Astrocyte of the hippocampus (primary cell): Measurements from ENCODE around the gene ECHDC1.
"Not testable (repeated sequence)": the region's sequence is repeated elsewhere in the genome, so short reads cannot be mapped to it uniquely, and the experiment has no call there.

Experiments used
- DNase-seq: peaks from one replicate; pipeline ENCODE4 v3.0.0; 2011; ENCODE audit warnings: low read depth, low spot score

The ECHDC1 gene, protein sequence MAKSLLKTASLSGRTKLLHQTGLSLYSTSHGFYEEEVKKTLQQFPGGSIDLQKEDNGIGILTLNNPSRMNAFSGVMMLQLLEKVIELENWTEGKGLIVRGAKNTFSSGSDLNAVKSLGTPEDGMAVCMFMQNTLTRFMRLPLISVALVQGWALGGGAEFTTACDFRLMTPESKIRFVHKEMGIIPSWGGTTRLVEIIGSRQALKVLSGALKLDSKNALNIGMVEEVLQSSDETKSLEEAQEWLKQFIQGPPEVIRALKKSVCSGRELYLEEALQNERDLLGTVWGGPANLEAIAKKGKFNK

DNA sequence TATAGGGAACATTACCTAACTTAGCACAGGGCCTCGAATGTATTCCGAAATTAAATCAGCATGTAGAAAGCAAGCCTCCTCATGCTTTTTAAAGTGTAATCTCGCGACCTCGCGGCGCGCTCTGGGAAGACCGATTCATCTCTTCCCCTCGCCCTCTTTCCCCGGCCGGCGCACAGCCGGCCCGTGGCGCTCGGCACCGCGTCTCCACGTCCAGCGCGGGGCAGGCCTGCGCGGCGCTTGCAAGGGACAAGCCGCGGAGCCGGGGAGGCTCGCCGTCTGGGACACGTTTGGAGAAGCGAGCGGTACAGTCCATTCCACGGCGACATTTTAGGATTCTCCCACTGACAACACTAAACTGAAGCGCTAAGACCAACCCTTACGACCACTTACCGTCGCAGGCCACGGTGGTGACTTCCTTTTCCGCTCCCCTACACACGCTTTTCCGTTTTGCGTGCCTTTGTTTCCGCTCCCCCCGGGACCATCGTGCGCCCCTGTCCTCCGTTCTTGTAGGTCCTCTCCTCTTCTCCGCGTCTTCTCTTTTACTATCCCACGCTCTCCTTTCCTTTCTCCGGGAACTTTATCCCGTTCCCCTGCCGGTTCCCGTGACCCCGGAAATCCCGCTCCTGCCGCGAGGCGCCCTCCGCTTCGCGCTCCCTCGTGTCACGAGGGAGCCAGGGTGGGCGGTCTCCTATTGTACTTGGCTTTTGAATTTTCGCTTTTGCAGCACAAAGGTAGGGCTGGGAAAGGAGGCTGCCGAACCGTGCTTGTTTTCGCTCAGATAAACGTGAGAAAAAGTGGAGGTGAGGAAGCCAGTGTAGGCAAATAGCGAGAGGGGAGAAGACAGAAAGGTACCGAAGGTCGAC lies at the start of gene ECHDC1:
Gene ECHDC1, minus strand, starts transcription at position 664 of the 863 bp plus-strand sequence. CDS start 12,581 bp downstream, outside the sequence.
- DNase-seq, result peak; percentile 86

DNA sequence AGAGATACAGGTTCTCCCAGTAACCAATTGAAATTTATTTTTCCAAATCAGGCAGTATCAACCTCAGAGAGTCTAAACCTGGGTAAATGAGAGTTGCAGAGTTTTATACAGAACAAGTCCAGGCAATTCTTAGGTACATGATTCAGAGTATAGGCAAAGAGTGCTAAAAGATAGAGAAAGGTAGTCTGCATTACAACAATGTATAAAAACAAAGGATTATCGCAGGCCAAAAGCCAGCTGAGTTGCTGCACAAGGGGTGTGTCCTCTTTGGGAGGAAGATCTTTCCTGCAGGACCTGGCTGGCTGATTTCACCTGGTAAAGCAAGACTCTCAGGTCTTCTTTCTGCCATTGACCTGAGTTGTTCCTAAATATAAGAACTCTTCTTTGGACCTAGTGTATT lies 48.9 kb upstream of the ECHDC1 start:
- DNase-seq, result no peak

DNA sequence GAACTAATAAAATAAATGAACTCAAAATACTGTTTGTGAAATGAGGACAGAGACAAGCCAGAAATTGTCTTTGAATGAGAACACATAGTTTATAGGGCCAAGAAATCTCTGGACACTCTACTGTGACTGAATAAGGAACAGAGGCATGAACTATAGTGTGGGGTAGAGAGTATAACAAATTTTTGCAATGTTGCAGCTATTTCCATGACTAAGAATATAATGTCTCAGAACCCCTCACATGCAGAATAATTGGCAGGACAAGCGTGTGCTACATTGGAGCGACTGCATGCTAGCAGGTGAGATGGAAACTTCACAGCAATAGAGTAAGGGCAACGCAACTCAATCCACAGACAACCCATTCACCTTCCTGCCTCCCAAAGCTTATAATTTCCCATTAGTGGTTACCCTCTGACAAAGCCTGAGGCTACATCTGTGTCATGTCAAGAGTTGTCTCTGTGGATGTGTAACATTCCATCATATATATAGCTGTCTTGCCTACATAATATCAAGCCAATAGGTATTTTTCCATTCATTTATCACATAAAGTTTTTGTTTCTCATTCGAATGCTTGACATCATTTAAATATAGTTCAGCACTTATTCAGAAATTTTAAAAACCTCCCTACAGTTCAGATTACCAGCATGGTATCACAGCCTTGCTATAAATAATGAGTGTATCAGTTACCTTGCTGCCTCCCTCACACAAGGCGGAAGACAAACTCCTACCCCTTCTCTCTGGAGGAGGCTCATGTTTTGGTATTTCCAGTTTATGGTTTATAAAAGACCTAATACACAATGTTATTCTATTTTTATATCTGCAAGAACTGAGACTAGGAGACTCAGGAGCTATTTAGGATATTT lies 47.9 kb upstream of the ECHDC1 start:
- no peak for DNase-seq

DNA sequence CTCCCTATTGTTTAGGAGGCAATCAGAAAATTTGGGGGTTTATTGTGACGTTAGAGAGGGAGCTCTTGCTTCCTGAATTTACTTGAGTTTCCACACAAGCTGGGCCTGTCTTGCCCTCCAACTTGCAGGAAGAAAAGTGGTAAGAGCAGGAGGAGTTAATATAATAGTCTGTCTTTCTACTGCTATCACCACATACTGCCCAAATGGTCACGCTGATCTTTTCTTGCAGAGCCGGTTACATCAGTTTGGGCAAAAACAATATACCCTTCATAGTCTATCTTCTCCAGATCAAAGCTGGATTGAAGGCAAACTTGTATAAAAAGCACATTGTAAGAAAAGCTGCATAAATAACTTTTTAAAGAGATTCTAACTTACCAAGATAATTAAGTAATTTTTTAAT lies 46.3 kb upstream of the ECHDC1 start:
- no peak for DNase-seq

DNA sequence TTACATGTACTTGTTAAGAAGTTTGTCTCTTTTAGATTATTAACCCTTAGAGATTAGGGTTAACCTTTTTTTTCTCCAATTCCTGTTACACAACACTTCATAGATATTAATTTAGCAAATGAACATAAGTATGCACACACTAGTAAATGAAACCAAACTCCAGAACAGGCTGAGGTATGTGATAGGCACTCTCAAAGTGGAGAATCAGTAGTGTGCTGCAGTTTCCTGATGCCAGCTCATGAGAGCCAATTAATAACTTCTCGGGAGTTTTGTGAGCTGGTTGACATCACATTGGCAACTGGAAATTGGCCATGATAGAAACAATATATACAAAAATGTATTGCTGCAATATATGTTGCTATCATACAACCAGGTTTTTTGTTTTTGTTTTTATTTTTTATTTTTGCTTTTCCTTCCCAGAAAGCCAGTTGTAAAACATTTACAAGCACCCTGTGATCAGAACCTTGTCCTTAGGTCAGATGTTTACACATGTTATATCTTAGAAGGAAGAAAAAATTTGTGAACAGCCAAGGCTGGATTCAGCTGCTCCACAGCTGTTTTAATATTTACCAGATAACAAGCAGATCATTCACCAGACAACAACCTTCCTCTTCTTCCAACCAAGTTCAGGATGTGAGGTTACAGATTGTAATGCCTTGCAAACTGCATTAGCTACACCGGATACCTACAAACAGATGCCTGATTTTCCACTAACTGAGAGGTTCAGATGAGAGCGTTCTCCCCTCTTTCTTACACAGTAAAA lies 42.4 kb upstream of the ECHDC1 start:
- DNase-seq, result no peak

DNA sequence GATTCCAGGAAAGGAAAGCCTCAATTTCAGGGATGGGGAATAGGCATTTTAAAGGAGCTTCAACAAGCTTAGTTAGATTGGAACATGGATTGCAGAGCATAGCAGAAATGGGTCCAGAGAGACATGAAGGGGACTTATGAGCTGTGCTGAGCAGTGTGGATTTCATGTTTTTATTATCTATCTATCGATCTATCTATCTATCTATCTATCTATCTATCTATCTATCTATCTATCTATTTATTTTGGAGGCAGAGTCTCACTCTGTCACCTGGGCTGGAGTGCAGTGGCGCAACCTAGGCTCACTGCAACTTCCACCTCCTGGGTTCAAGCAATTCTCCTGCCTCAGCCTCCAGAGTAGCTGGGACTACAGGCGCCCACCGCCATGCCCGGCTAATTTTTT lies 41.4 kb upstream of the ECHDC1 start:
- DNase-seq, result not testable (repeated sequence)

DNA sequence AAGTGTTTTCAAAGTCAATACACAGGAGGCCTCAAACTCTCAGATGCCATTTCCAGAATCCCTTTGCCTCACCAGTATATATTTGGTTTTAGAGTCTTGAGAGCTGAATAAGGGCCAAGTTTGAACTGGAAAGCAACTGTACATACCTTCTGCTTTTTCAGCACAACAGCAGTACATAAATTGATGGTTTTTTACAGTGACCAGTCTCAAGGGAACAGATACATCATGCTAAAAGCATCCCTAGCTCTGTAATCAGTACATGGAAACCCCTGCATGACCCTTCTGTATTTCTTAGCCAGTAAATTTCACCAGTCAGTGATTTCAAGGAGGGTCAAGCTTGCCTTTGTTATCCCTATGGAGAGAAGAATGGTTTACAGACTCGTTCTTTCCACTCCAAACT lies 40.6 kb upstream of the ECHDC1 start:
- peak; percentile 26 for DNase-seq

DNA sequence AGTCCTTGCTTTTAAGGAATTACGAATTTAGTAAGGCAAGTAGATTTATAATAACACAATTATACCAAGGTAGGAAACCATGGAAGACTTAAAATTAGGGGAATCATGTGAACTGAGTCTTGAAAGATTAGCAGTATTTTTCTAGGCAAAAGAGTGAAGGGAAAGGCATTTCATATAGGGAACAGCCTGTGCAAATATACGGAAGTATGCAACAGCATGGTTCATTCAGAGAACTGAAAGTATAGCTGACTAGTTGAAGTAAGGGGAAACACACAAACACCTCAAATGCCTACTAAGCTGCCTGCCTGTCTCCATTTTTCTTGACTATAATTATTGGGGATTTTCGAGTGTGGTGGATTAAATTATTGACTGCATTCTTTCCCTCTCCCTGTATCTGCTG lies 39.0 kb upstream of the ECHDC1 start:
- DNase-seq, result no peak

DNA sequence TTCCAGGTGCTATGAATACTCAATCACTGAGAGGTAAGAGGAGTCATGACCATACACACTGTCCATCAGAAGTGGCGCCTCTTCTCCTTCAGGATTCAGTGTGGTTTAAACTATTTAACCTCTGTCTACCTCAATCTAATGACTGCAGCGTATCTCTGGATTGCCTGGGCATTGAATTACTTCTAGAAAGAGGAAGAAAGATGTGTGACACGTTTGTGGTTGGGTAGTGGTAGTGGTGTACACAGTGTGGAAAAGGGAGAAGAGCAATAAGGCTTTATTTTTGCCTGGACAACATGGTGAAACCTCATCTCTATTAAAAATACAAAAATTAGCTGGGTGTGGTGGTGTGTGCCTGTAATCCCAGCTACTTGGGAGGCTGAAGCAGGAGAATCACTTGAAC lies 38.0 kb upstream of the ECHDC1 start:
- DNase-seq, result no peak

DNA sequence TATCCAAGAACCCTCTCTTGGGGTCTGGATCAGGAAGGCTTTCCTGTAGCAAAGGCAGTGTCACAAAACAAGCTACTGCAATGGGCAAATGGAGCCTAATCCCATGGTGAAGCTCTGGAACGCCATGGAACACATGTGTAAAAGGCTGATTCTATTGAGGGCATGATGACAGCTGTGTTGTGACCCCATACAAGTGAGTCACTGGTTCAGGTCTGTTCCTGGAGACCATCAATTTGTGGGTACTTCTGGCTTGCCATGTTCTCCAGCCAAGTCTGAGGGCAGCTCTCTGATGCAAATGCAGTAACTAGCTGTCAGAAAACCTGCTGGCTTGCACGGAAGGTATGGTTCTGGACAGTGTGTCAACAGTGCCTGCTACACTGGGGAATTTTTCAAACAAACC lies 33.3 kb upstream of the ECHDC1 start:
- no peak for DNase-seq

DNA sequence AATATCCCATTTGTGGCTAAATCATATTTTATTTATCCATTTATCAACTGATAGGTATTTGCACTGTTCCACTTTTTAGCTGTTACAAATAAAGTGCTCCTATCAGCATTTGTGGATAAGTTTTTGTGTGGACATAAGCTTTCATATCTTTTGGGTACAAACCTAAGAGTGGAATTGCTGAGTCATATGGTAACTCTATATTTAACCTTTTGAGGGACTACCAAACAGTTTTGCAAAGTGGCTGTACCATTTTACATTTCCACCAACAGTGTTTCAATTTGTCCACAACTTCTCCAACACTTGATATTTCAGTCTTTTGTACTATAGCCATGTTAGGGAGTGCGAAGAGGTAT lies 23.6 kb upstream of the ECHDC1 start:
- no peak for DNase-seq

DNA sequence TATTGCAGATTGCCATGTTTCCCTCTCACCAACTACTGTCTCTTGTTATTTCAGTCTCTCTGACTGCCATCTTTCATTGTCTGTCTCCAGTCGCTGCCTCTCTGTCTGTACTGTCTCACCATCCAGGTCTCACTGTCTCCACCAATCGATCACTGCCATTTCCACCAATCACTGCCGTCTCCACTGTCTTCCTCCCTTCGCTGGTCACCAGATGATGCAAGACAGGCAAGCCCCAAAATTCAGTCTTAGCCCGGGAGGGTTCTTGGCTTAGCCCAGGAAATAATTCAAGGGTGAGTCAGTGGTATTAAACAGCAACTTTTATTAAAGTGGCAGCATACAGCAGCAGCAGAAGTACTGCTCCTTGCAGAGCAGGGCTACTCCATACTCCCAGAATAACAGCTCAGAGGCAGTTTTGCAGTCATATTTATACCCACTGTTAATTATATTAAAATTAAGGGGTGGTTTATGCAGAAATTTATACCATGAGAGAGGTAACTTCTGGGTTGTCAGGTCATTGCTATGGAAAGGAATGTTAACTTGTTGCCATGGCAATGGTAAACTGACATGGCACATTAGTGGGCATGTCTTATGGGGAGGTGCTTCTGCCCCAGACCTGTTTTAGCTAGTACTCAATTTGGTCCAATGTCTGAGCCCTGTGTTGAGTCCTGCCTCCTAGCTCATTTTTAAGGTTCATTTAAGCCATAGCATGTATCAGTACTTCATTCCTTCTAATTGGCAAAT lies 23.0 kb upstream of the ECHDC1 start:
- DNase-seq, result peak; percentile 93

DNA sequence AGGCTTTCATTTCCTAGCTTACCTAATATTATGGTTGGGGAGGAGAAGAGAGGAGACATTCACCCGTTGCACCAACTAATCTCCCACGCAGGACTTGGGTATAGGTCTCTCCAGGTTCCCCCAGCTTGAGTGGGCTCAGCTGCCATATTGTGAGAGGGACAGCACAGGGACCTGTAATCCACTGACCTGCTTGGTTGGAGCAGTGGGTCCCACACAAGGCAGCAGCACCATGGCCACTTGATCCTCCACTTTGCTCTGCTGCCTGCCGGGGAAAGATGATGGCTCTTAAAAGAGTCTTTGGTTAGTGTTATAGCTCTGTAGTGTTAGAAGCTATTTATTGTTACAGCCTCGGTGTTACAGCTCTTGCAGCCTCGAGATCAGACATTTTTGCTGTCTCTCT lies 22.5 kb upstream of the ECHDC1 start:
- DNase-seq, result no peak

DNA sequence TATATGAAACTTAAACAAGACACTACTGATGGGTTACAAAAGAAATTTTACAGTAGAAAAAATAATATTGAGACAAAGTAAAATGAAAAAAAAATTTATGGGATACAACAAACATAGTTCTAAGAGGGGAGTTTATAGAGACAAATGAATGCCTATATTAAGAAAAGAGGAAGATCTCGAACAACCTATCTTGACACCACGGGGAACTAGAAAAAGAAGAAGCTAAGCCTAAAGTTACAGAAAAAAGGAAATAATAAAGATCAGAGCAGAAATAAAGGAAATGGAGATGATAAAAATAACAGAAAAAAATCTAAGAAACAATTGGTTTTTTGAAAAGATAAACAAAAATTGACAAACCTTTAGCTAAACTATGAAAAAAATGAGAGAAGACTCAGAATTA lies 9.1 kb upstream of the ECHDC1 start:
- no peak for DNase-seq

DNA sequence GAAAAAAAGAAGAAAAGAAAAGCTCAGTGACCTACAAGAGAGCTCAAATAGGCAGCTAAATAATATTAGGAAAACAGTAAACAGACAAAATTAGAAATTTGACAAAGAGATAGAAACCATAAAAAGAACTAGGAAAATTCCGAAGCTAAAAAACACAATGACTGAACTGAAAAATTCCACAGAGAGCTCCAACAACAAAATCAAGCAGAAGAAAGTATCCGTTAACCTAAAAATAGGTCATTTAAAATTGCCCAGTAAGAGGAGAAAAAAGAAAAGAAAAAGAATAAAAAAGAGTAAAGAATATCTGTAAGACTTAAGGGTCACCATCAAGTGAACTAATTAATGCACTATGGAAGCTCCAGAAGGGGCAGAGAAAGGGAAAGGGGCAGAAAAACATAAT lies 6.6 kb upstream of the ECHDC1 start:
- no peak for DNase-seq

DNA sequence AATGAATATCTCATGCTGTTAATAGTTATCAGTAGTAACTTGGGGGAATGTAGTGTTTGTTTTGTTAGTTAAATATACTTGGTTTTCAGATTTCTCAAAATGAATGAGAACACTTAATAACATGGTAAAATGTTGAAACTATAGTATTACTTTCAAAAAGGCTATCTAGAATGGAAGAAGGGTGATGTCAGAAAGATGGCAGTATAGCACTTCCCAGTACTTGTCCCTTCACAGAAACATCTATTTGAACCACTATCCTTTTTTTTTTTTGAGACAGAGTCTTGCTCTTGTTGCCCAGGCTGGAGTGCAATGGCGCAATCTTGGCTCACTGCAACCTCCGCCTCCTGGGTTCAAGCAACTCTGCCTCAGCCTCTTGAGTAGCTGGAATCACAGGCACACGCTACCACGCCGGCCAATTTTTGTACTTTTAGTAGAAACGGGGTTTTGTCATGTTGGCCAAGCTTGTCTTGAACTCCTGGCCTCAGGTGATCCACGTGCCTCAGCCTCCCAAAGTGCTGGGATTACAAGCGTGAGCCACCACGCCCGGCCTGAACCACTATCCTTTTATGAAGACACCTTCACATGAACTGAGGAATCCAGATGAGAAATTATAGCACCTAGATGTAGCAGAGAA lies 4.7 kb upstream of the ECHDC1 start:
- DNase-seq, result no peak

DNA sequence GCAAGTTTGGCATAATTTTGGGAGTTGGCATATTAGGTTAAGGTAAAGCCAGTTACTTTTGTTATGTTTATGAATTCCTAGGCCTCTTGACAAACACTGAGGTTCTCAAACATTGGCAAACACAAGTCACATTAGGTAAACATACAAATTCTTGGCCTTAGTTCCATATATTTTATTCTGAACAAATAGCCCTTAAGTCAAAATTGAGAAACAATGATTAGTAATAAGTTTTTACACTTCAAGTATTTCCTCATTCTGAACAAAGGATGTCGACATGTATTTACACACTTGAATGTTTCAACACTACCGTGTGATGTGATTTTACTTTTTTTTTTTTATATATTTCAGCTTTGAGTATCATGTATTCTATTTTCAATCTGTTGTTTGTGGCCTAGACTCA lies 3.8 kb upstream of the ECHDC1 start:
- DNase-seq, result no peak

DNA sequence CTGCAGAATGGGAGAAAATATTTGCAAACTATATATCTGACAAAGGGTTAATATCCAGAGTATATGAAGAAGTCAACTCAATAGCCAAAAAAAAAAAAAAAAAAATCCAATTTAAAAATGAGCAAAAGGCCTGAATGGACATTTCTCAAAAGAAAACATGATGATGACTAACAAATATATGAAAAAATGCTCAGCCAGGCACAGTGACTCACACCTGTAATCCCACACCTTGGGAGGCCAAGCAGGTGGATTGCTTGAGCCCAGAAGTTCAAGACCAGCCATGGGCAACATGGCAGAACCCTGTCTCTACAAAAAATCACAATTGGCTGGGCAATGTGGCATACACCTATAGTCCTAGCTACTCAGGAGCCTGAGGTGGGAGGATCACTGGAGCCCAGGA lies 2.1 kb upstream of the ECHDC1 start:
- no peak for DNase-seq

DNA sequence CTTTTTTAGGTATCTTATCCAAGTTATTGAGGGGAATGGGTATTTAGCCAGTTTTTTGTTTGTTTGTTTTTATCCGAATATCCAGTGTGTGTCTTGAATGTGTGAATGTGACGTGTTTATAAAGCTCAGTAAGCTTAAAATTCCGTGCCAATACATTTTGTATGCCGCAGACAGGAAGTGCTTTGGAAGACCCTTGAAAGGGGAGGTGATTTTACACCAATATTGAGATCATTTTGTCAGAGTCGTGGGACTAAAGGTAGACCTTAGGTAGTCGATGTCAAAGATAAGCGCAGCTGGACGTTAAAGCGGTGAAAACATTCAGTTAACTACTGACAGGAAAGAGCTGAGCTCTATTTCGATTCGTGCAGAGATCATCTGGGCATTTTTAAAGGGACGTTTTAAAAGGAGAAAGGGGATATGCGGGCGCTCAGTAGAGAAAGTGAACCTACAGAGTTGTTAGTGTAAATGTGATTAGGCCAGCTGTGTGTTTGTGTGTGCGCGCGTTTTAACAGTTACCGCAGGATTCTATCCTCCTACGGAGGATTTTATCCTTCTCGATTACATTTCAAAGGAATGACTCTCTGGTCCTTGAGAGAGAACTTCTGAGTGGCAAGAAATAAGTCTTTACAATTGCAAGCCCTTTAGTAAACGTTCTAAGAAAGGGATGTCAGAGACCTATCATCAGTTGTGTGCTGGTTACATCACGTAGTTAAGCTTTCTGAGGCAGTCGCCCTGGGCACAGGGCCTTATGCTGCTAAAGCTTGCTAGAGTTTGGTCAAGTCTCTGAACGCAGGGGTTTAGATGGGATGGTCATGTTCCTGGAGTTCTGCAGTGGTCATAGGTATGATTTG lies 625 bp upstream of the ECHDC1 start:
- peak; percentile 55 for DNase-seq
